ENCODE data around the gene WSCD2.
A peak's percentile ranks its signal among the peaks of the same experiment; 100 is the strongest.

Gene WSCD2

GRCh38 chr12:108162207-108162606 lies 33.1 kb downstream of the WSCD2 start:
- DNase-seq (ENCODE audit: low read depth in 2 of 2) = no peak

GRCh38 chr12:108166505-108166904 lies 37.4 kb downstream of the WSCD2 start:
- DNase-seq (ENCODE audit: low read depth in 2 of 2) = no peak

DNA sequence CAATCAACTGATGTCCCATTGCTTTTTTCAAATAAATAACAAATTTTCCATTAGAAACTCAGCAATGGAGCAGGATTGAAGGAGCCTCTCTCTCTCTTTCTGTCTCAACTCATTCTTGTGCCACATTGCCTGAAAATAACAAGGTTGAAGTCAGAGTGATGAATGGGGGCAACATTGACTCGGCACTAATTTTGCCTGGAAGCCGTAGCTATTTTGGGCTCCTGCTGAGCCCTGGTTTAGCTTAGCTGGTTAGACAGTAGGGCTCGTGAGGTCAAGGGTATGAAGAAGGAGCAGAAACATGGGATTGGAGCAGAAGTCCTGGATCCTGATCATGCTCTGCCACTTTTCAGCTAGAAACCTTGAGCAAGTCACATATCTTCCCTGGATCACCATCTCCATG lies 38.9 kb downstream of the WSCD2 start:
- no peak for DNase-seq (ENCODE audit: low read depth in 2 of 2)

- no peak for DNase-seq (ENCODE audit: low read depth in 2 of 2)
Observed at GRCh38 chr12:108169708-108170107, 40.6 kb downstream of the WSCD2 start.

DNA sequence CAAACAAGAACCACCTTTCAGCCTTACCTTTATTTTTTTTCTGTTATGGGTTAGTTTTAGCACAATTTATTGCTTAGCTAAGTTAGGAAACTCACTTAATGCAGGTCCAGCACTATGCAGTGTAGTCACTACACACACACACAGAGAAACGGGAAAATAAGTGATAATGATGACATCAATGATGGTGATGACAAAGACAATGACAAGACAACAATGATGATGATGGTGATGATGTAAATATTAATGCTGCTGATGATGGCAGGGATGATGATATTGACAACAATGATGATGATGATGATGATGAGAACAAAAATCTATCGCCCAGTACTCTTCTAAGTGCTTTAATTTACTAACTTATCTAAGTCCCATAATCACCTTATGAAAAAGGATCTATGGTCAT lies 41.1 kb downstream of the WSCD2 start:
- DNase-seq (ENCODE audit: low read depth in 2 of 2) = no peak

GRCh38 chr12:108172033-108172432 lies 42.9 kb downstream of the WSCD2 start:
- DNase-seq (ENCODE audit: low read depth in 2 of 2) = no peak

DNA sequence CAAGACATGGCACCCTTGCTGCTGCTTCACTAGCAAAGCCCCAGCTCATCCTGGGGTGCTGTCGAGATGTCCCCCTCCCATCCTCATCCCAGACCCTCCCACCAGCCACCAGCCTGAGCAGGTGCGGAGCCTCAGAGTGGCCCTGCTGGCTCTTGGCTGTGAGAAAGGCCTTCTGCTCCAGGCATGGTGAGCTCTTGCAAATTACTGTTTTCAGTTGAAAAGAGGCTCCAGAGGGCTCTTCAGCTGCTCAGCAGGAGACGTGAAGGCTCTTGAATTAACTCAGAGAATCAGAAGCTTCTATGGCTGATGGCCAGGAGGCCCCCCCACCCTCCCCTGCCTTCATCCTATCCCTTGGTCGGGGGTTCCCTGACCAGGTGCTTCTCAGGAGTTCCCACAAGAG lies 44.1 kb downstream of the WSCD2 start:
- DNase-seq (ENCODE audit: low read depth in 2 of 2) = no peak

DNA sequence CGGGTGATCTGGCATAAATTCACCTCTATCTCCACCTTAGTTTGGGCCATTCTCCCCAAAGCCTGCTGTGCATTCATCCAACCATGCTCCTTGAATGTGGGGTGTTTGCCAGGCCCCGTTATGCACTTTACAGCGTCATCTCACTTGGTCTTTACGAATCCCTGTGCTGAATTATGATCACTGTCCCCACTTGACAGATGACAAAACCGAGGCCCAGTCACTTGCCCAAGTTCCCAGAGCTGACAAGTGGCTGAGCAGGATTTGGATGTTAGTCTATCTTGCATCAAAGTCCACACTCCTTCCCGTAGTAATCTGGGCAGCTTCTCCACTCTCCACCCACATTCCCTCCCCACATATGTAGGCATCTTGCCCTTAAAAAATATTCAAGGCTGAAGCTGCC lies 44.8 kb downstream of the WSCD2 start:
- DNase-seq (ENCODE audit: low read depth in 2 of 2) = no peak

DNA sequence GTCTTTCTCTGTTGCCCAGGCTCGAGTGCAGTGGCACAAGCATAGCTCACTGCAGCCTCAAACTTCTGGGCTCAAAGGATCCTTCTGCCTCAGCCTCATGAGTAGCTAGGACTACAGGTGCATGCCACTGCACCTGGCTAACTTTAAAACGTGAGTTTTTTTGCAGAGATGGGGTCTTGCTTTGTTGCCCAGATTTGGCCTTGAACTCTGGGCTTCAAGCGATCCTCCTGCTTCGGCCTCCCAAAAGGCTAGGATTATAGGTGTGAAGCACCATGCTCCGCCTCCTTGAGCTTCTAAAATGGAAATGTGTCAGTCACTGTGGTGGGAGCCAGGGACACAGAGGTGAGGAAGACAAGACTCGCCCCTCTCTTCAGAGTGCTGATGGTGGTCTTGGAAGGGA lies 45.6 kb downstream of the WSCD2 start:
- DNase-seq (ENCODE audit: low read depth in 2 of 2) = no peak

DNA sequence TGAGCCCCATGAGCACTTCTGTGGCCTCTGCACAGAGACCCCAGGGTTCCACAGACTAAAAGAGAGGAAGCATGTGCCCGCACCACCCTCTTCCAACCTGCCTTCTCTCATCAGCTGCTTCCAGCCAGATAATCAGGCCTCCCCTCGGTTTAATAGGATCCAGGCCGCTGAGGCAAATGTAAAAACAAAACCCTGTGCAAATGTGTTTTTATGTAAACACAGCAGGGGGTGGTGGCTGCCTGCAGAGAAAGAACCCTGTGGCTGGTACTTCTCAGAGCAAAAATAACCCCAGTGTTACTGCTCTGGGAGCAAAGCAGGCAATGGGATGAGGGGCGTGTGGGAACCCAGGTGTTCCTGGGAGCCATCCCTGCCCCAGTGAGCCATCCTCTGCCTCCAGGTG lies 46.2 kb downstream of the WSCD2 start:
- no peak for DNase-seq (ENCODE audit: low read depth in 2 of 2)

GRCh38 chr12:108176292-108176691 lies 47.2 kb downstream of the WSCD2 start:
- DNase-seq (ENCODE audit: low read depth in 2 of 2) = no peak

DNA sequence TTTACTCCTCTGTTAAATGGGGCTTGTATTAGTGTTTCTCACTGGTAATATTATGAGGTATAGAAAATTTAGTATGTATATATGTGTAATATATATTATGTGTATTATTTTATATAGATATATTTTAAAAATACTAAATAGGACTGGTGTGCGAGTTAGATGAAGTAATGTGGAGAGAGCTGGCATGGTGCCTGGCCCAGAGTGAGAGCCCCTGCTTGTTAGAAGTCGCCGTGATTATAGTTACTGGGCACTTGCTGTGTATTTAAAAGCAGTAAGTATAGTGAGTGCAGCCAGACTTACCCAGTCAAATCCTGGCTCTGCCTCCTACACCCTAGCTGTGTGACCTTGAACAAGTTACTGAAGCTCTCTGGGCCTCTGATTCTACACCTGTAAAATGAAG lies 48.0 kb downstream of the WSCD2 start:
- DNase-seq (ENCODE audit: low read depth in 2 of 2) = no peak

- DNase-seq (ENCODE audit: low read depth in 2 of 2) = no peak
Observed at GRCh38 chr12:108179305-108179704, 50.2 kb downstream of the WSCD2 start.

DNA sequence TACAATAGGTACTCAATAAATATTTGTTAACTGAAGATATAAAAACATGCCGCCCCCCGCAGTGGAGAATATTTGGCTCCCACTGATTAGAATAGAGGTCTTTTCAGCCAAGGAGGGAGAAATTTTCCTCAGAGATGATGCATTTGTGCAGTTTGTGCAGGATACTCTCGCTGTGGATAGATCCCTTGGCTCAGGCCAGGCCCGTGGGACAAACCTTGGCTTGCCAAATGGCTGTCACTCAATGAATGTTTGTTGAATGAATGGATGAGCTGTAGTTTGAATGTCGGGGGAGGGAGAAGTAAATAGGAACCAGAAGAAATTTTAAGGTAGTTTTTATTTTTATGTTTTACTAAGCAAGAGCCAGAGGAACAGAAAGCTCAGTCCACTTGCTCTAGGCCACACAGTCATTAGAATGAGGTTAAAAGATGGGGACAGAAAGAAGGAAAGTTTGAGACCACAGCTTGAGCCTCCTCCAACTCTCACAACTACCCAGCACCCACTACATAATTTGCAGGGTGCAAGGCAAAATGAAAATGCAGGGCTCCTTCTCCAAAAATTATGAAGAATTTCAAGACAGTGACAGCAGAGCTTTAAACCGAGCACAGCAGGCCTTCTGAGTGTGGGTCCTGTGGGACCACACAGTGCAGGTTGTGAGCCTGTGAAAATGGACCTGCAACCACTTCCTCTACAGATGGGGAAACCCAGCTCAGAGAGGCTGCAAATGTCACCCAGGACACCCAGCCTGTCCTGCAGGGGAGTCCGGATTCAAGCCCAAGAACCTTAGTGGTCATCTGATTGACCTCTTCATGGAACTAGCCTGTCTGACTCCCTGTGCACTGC lies 51.4 kb downstream of the WSCD2 start:
- DNase-seq (ENCODE audit: low read depth in 2 of 2) = no peak

DNA sequence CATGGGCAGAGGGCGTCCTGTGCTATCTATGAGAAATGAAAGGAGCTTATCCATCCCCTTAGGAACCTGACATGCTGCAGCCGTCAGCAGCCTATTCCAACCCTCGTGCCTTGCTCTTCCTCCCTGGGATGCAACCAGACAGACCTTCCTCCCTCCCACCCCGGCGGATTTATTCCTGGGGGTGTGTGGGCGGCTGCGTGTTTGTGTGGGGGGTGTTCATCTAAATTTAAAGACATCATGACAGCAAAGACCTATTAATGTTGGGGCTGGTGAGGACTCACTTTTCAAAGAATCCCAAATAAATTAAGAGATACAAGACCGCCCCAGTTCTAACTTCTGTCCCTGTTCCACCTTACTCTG lies 52.0 kb downstream of the WSCD2 start:
- no peak for DNase-seq (ENCODE audit: low read depth in 2 of 2)

DNA sequence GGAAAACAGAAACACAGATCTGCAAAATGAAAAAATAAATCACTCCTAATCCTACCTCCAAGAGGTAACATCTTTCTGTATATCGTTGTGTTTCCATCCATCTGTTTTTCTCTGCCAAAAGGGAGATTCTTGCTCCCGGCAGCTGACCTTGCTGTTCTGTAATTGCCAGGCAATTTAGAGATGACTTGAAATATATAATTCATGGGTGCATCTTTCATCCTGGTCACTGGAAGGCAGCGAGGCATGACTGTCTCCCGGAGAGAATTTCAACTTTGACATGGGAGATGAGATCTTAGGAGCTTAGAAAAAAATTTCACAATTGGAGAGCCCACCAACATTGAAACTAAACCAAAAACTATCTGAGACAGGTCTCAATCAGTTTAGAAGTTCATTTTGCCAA lies 53.0 kb downstream of the WSCD2 start:
- DNase-seq (ENCODE audit: low read depth in 2 of 2) = no peak

GRCh38 chr12:108185002-108185401 lies 55.9 kb downstream of the WSCD2 start:
- no peak for DNase-seq (ENCODE audit: low read depth in 2 of 2)

DNA sequence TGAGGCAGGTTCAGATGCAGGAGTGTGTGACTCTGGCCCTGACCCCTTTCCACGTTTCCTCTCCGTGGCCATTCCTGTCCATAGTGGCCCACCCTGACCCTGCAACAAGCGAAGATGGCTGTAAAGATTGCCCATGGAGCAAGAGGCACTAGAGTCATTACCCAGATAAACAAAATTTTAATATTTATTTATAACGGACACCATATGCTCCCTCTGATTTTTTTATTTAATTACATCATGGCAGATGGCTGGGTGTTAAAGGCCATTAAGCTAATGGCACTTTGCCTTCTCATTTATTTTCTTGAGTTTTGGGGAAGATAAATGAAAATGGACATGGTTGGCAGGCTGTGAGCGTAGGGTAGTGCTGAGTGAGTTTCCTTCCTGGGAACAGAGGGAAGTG lies 58.7 kb downstream of the WSCD2 start:
- DNase-seq (ENCODE audit: low read depth in 2 of 2) = no peak

DNA sequence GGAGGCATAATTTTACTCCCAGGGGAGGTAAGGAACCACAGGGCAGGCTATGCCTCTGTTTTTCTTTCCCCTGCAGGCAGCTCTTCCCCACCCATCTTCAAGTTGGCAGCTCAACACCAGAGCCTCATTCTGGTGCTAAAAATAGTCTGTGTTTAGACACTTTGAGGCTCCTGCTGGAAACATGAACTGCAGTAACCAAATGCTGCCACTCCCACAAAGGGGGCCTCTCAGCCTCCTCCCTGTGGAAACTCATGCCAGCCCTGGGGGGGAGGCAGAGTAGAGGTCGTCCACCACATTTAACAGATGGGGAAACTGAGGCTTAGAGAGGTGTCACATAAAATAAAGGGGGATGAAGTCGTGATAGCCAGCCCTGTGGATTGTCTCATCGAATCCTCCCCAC lies 61.4 kb downstream of the WSCD2 start:
- DNase-seq (ENCODE audit: low read depth in 2 of 2) = no peak

DNA sequence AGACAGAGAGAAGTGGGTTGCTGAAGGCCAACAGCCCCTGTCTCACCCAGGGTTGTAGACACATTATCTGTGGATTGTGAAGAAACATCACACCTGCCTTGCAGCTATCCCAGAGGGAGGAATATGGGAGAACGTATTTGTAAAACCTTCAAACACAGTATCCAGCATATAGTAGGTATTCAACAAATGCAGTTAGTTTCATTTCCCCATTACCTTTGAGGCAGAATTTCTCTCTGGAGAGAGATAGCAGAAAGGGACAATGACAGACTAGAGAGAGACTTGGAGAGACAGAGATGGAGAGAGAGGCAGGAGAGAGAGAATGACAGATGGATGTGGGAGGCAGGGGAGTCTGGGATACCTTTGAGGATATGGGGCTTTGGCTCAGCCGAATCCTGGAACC lies 62.0 kb downstream of the WSCD2 start:
- DNase-seq (ENCODE audit: low read depth in 2 of 2) = no peak

GRCh38 chr12:108191938-108192337 lies 62.9 kb downstream of the WSCD2 start:
- no peak for DNase-seq (ENCODE audit: low read depth in 2 of 2)

GRCh38 chr12:108193493-108193892 lies 64.4 kb downstream of the WSCD2 start:
- no peak for DNase-seq (ENCODE audit: low read depth in 2 of 2)

GRCh38 chr12:108193917-108194316 lies 64.8 kb downstream of the WSCD2 start:
- DNase-seq (ENCODE audit: low read depth in 2 of 2) = peak in 1 of 2 donors; percentile 6

GRCh38 chr12:108194585-108194984 lies 65.5 kb downstream of the WSCD2 start:
- DNase-seq (ENCODE audit: low read depth in 2 of 2) = no peak

Measured in activated CD4-positive, alpha-beta T cell treated with anti-CD3 and anti-CD28 coated beads for 24 hours (primary cell).